ENCODE measurements around the gene CCDC88B.
"Not testable (repeated sequence)": the region's sequence is repeated elsewhere in the genome, so short reads cannot be mapped to it uniquely, and the experiment has no call there.

The CCDC88B gene

DNA sequence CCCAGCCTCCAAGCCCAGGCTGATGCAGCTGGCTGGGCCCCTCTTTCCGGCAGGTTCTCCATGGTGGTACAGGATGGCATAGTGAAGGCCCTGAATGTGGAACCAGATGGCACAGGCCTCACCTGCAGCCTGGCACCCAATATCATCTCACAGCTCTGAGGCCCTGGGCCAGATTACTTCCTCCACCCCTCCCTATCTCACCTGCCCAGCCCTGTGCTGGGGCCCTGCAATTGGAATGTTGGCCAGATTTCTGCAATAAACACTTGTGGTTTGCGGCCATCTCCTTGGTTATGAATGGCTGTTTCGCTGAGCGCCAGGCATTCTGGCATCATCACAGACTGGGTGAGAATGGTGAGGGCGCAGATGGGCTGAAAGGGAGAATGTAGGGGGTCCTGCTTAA lies 18.5 kb upstream of the CCDC88B start:
- DNase-seq = no peak

DNA sequence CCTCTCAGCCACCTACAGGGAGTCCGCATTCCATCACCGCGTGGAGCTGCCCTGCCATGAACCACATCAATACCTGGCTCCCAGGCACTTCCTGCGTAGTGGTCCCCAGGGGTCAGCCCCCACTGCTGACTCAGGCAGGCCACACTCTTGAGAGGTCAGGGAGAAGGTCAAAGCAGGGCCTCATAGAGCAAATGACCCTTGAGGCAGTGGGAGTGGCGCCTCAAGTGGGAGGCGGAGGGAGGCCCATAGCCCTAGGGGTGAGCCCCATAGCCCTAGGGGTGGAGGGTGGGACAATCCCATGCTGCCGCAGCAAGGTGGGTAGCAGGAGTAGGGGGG lies 17.1 kb upstream of the CCDC88B start:
- no peak for DNase-seq

DNA sequence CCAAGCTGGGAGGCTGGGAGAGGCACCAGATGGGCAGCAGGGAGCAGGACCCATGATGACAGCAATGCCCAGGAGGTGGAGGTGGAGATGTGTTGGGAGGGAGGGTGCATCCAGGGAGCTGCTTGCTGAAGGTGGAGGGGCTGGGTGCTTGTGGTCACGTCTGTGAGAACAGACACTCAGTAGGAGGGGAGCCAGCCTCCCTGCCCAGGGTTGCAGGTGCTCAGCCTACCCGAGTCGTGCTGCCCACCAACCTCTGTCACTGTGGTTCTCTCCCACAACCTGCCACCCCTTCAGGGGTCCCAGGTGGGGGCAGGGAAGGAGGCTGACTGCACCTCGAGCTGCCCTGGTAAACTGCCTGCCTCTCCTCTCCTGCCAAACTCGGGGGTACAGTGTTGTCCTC lies 16.6 kb upstream of the CCDC88B start:
- no peak for DNase-seq

DNA sequence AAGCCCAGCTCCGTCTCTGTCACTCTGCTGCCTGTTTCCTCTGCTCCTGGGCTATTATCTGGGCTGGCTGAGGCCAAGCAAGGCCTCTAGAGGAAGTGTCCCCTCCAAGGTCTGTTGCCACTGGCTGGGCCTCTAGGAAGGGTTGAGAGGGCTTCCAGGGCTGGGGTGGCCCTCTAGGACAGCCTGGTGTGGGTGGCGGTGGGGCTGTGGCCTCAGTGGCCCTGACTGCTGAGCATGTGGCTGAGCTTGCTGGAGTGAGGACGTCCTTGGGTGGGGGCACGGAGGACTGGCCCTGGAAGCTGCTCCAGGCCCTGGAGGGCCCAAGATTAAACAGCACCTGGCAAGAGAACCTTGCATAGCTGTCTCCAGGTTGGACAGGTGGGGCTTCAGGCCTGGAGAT lies 16.0 kb upstream of the CCDC88B start:
- not testable (repeated sequence) for DNase-seq

DNA sequence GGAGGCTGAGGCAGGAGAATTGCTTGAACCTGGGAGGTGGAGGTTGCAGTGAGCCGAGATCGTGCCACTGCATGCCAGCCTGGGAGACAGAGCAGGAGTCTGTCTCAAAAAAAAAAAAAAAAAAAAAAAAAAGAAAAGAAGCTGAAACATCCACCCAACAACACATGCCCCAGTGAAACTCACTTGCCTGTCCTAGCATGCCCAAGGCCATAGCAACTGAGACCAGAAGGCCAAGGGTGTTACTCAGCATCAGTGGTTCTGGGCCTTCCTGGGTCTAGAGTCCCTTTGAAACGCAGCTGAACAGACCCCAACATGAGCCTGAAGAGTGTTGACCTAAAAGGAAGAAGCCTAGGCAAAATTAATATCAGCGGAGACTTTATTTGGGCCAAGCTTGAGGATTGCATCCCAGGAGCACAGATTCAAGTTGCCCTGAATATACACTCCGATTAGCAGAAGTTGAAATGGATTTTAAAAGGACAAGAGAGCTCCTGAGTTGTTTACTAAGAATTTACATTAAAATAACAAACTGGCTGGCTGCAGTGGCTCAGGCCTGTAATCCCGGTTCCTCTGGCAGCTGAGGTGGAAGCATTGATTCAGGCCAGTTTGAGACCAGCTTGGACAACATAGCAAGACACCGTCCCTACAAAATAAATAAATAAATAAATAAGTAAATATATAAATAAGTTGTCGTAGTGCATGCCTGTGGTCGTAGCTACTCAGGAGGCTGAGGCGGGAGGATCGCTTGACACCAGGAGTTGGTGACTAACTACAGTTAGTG lies 15.1 kb upstream of the CCDC88B start:
- no peak for DNase-seq

DNA sequence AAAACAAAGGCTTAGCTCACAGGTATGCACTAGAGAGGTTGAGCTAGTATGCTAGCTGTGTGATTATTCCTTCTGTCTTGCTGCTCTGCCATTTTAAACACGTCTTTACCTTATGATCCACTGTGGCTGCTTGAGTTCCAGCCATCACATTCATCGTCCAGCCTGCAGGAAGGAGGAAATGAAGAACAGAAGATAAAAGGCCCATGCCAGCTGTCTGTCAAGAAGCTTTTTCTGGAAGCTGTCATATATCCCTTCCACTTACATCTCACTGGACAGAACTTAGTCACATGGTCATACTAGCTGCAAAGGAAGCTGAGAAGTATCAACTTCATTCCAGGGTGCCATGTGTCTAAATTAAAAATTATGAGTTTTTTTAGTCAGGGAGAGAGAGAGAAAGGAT lies 12.6 kb upstream of the CCDC88B start:
- no peak for DNase-seq

DNA sequence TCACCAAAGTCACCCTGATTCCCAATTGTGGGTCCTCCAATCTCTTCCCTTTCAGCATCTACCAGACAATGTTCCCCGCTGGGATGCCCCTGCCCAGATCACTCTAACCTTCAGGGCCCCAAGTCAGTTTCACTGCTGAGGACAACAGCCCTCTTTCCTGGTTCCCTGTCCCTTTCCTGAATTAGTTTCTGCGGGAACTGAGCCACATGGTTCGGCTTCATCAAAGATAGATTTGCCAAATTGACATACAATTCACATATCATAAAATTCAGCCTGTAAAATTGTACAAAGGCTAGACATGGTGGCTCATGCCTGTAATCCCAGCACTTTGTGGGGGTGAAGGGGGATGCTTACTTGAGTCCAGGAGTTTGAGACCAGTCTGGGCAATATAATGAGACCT lies 12.0 kb upstream of the CCDC88B start:
- no peak for DNase-seq

DNA sequence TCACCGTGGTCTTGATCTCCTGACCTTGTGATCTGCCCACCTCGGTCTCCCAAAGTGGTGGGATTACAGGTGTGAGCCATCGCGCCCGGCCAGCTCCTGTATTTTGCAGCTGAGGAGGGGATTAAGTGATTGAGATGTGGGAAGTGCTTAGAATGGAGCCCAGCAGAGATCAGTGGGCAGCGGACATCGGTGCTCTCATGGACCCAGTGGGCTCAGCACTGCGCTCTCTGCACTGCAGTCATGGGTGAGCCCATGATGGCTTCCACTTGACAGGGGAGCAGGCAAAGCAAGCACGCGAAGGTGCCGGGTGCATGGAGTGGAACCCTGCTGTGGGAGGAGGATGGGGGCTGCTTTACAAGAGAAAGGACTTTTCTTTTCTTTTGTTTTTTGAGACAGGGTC lies 9.1 kb upstream of the CCDC88B start:
- DNase-seq = no peak

DNA sequence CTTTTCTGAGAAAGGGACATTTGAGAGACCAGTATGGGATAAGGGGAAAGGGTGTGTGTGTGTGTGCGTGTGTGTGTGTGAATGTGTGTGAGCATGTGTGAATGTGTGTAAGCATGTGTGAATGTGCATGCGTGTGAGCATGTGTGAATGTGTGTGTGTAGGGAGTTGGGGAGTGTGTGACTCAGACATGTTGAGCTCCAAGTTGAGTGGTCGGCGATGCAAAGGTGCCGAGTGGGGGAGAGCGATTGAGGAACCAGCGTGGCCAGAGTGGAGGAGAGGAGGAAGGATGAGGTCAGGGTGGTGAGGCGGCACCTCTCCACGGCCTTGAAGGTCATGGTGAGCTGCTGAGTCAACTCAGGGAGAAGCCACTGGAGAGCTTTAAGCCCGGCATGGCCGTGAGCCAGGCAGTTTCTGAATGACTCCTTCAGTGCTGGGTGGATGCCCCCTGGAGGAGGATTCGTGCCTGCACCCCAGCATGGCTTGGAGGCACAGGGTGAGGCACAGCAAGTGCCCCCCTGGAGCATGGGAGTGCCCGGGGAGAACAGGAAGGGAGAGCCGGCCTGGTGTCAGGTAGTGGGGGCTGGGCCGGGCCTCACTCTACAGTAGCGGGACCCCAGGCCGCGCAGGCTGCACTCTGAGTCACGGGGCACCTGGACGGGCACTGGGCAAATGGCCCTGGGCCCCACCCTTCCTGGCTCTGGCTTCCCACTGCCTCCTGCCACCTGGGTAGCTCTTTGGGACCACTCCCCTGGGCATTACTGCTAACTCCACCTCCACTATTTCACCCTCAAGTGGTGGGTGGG lies 8.2 kb upstream of the CCDC88B start:
- DNase-seq = peak in 16 of 51 donors; percentile 10 to 59 (median 28)

DNA sequence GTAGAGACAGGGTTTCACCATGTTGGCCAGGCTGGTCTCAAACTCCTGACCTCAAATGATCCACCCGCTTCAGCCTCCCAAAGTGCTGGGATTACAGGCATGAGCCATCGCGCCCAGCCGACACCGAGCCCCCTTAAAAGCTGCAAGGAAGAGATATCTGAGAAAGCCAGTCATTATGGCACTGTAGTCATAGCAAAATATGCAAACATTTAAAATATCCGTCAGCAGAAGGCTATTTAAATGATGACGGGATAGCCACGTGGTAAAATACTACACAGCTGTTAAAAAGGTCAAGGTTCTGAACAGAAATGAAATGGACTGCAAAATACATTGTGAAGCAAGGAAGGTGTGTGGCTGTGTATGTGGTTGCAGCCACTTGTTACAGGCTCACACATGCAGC lies 6.4 kb upstream of the CCDC88B start:
- DNase-seq = no peak

DNA sequence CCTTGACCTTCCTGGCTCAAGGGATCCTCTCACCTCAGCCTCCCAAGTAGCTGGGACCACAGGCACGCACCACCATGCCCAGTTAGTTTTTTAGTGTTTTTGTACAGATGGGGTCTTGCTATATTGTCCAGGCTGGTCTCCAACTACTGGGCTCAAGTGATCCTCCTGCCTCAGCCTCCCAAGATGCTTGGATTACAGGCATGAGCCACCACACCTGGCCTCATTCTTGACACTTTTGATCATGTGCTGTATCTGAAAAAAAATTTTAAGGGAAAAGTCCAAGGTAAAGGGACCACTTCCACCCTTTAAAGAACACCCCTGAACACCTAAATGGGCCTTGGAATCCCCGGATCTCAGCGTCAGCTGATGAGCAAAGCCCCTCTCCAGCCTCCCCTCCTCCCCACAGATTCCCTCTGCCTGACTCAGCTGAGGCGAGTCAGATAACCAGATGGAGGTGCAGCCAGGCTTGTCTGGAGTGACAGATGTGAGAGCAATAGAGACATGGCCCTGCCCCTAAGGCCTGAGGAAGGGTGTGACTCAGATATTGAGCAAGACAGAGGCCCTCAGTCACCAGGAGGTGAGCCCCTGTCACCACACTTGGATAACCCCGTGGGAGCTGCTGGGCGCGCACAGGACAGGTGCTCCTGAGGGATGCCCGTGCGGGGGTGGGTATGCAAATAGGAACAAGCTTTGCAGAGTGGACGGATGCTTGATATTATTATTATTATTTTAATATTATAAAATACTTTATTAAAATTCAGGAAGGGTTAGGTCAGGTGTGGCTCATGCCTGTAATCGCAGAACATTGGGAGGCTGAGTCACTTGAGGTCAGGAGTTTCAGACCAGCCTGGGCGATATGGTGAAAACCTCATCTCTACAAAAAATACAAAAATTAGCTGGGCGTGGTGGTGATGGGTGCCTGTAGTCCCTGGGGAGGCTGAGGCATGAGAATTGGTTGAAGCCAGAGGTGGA lies 5.0 kb upstream of the CCDC88B start:
- DNase-seq = no peak

DNA sequence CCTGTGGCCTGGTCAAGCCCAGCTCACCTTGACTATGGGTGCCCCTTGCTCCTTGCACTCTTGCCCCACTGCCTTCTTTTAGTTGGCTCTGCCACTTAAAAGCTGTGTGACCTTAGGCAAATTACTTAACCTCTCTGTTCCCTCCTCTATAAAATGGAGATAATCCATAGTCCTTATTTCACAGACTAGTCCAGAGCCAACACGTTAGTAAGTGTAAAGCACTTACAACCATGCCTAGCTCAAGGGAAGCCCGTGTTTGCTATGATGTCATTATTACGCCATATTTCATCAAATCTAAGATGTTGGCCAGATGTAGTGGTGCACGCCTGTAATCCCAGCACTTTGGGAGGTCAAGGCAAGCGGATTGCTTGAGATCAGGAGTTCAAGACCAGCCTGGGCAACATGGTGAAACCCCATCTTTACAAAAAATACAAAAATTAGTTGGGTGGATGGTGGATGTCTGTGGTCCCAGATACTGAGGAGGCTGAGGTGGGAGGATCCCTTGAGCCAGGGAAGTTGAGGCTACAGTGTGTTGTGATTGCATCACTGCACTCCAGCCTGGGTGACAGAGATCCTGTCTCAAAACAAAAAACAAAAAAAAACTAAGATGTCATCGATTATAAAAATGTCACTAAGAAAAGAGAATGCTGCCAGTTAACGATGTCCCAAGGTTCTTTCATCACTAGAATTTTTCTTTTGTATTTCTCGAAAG lies 2.3 kb upstream of the CCDC88B start:
- DNase-seq = no peak

DNA sequence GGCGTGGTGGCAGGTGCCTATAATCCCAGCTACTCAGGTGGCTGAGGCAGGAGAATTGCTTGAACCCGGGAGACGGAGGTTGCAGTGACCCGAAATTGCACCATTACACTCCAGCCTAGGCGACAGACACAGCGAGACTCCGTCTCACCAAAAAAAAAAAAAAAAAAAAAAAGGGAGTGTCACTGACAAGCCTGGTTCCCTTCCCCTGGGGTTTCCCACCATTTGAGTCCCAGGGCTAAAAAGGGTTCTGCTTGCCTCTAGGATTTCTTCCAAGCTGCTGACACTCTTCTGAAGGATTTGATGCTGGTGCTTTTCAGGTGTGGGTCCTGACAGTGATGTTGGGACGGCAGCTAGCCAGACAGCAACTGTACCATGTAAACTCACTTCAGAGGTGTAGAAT lies 1.3 kb upstream of the CCDC88B start:
- DNase-seq = no peak

DNA sequence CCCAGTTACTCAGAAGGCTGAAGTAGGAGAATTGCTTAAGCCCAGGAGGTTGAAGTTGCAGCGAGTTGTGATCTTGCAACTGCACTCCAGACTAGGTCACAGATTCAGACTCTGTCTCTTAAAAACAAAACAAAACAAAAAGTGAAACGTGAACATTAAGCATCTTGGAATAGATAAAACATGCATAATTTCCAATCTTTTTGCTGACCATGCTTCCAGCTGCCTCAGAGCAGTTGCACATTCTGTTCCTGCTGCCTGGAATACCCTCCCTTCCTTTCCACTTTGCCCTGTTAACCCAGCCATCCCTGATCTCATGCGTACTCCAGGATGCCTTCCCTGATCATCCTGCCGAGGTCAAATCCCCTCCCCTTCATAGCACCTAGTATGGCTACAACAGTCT lies 718 bp upstream of the CCDC88B start:
- no peak for DNase-seq

DNA sequence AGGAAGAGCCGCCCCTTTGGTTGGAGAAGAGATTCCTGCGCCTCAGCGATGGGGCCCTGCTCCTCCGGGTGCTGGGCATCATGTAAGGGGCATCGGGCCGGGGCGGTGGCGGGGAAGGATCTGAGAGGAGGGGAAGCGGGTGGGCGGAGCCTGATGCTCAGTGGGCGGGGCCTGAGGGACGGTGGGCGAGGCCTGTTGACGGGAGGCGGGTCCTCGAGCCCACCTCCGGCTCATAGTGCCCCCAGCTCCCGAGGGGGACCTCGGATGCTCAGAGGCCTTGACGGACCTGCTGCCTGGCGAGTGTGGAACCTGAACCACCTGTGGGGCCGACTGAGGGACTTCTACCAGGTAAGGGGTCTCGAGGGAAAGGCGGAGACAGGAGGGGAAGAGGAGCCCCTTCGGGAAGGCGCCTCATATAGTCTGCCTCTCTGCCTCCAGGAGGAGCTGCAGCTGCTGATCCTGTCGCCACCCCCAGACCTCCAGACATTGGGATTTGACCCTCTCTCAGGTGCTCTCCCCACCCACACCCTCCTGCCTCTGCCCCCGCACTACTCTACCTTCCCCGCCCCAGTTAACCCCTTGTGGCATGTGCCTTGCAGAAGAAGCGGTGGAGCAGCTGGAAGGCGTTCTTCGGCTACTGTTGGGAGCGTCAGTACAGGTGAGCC lies 799 bp downstream of the CCDC88B start:
- DNase-seq = peak in 5 of 51 donors; percentile 11 to 30 (median 21)

DNA sequence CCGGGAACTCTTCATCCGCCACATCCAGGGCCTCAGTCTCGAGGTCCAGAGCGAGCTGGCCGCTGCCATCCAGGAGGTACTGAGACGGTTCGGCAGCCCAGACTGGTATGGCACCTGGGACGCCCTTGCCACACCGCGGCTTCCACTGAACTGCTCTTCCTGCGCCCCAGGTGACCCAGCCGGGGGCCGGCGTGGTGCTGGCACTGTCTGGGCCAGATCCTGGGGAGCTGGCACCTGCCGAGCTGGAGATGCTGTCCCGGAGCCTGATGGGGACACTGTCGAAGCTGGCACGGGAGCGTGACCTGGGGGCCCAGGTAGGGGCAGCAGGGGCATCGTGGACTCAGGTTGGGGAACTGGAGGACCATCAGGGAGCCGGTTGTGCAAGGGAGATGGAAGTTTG lies 1.4 kb downstream of the CCDC88B start:
- no peak for DNase-seq

DNA sequence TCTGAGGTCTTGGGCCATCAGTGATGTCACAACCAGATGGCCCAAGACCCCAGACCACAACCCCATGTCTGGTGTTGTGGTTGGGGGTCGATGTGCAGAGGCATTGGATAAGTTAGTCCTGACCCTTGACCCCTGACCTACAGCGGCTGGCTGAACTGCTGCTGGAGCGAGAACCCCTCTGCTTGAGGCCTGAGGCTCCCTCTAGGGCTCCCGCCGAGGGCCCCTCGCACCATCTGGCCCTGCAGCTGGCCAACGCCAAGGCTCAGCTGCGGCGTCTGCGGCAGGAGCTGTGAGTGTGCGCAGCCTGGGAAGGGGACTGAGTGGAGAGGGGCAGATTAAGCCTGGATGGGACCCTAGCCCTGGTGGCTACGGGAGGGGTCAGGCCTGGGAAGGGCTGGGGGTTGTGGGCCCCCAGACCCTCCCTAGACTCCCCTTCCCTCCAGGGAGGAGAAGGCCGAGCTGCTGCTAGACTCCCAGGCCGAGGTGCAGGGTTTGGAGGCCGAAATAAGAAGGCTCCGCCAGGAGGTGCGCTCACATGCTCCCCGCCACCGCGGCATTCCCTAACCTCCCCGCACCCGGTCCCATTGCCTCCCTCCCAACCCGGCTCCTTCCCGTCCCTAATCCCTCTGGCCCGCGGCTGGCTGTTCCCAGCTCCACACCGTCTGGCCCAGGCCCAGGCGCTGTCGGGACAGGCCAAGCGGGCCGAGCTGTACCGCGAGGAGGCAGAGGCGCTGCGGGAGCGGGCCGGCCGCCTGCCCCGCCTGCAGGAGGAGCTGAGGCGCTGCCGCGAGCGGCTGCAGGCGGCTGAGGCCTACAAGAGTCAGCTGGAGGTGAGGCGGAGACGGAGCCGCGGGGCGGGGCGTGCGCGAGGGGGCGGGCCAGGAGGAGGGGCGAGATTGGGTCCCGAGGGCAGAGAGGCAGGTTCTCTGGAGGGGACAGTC lies 2.1 kb downstream of the CCDC88B start:
- peak in 42 of 51 donors; percentile 20 to 86 (median 60) for DNase-seq

DNA sequence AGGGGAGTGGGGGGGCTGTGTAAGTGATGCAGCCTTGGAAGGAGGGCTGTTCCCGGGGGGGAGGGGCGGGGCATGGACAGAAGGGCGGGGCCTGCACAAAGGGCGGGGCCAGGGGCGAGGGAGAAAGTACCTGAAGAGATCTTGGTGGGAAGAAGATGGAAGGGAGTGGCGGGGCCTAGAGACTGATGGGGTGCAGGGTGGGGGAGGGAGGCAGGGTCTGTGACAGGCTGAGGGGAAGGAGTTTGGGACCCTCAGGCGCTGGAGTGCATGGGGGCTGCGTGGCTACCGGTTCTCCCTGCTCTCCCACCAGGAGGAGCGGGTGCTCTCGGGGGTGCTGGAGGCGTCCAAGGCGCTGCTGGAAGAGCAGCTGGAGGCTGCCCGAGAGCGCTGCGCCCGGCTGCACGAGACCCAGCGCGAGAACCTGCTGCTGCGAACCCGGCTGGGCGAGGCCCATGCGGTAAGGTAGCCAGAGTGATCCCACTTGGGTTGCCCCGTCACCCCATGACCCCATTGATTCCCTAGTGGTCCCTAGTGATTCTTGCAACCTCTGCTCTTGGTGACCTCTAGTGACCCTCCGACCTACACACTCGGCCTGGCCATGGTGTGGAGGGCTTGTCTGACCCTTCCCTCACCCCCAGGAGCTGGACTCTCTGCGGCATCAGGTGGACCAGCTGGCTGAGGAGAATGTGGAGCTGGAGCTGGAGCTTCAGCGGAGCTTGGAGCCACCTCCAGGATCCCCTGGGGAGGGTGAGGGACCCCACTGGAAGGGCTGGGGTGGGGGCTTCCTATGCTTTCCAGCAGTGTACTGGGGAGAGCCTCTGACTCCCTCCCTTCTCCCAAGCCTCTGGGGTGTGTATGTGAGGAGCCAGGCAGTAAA lies 3.1 kb downstream of the CCDC88B start:
- no peak for DNase-seq

Data from hypothalamus (tissue), 51 donors.